ENCODE data around the gene SSR3.
"Not testable (repeated sequence)": the region's sequence is repeated elsewhere in the genome, so short reads cannot be mapped to it uniquely, and the experiment has no call there.

Gene SSR3

GRCh38 chr3:156575641-156576040 lies 20.7 kb upstream of the SSR3 start:
- DNase-seq, result no peak

- DNase-seq, result not testable (repeated sequence)
Observed at GRCh38 chr3:156569881-156570280, 15.0 kb upstream of the SSR3 start.

- not testable (repeated sequence) for DNase-seq
Observed at GRCh38 chr3:156569016-156569415, 14.1 kb upstream of the SSR3 start.

- DNase-seq, result no peak
Observed at GRCh38 chr3:156563900-156564682, 9.2 kb upstream of the SSR3 start.

- not testable (repeated sequence) for DNase-seq
Observed at GRCh38 chr3:156562486-156562885, 7.6 kb upstream of the SSR3 start.

GRCh38 chr3:156561533-156561932 lies 6.6 kb upstream of the SSR3 start:
- no peak for DNase-seq

- no peak for DNase-seq
Observed at GRCh38 chr3:156559321-156559720, 4.4 kb upstream of the SSR3 start.

- no peak for DNase-seq
Observed at GRCh38 chr3:156558389-156558788, 3.5 kb upstream of the SSR3 start.

GRCh38 chr3:156554515-156554841 lies 439 bp downstream of the SSR3 start:
- no peak for DNase-seq

GRCh38 chr3:156553705-156554356 lies 1.1 kb downstream of the SSR3 start:
- no peak for DNase-seq

GRCh38 chr3:156552973-156553372 lies 1.9 kb downstream of the SSR3 start:
- no peak for DNase-seq

- no peak for DNase-seq
Observed at GRCh38 chr3:156551746-156552145, 3.2 kb downstream of the SSR3 start.

- DNase-seq, result no peak
Observed at GRCh38 chr3:156551261-156551660, 3.7 kb downstream of the SSR3 start.

- DNase-seq, result no peak
Observed at GRCh38 chr3:156548902-156549301, 6.0 kb downstream of the SSR3 start.

- no peak for DNase-seq
Observed at GRCh38 chr3:156548041-156548687, 6.8 kb downstream of the SSR3 start.

- no peak for DNase-seq
Observed at GRCh38 chr3:156547637-156548036, 7.3 kb downstream of the SSR3 start.

- no peak for DNase-seq
Observed at GRCh38 chr3:156543043-156543555, 11.8 kb downstream of the SSR3 start.

- no peak for DNase-seq
Observed at GRCh38 chr3:156542101-156543042, 12.5 kb downstream of the SSR3 start.

- no peak for DNase-seq
Observed at GRCh38 chr3:156539802-156540201, 15.1 kb downstream of the SSR3 start.

GRCh38 chr3:156539051-156539450 lies 15.9 kb downstream of the SSR3 start:
- no peak for DNase-seq

GRCh38 chr3:156536524-156537316 lies 18.2 kb downstream of the SSR3 start:
- DNase-seq, result no peak

- DNase-seq, result no peak
Observed at GRCh38 chr3:156535798-156536197, 19.1 kb downstream of the SSR3 start.

All from CD4-positive, alpha-beta T cell treated with Interleukin-12 subunit alpha and Interleukin-12 subunit beta, for 1 hour (primary cell).